Gastrocnemius medialis (tissue), 4 donors: ENCODE data around the gene RGS18. TPM values are rescaled to one million over a fixed set of nuclear protein-coding genes. Genes with fewer than 3 reads are reported as not detected.
"Not testable (repeated sequence)": the region's sequence is repeated elsewhere in the genome, so short reads cannot be mapped to it uniquely, and the experiment has no call there.

Experiments
- ATAC-seq, 2 donors: fragments of 150-250 bp; one replicate each; pipeline ENCODE4 v1.9.1; 2016
- DNase-seq, 2 donors: peaks; one replicate each; pipeline ENCODE4 v3.0.0-alpha.2; 2019
- H3K27ac ChIP-seq, 4 donors: fragments of 200-600 bp; sonication (generic); 1 replicate in 1 of 4; 2 replicates in 3 of 4; pipeline ENCODE4 v1.5.1; 2016 to 2018; ENCODE audit warnings: mild to moderate bottlenecking in 2 of 4, moderate library complexity in 1 of 4
- H3K27me3 ChIP-seq, 3 donors: fragments of 200-600 bp; sonication (generic) in 2 of 3; 1 replicate in 1 of 3; 2 replicates in 2 of 3; pipeline versions ENCODE4 v1.5.1 to v1.6.0; 2016 to 2019; ENCODE audit warnings: mild to moderate bottlenecking in 1 of 3, moderate library complexity in 1 of 3
- H3K36me3 ChIP-seq, 2 donors: fragments of 200-600 bp; sonication (generic) in 1 of 2; one replicate each; pipeline ENCODE4 v1.5.1; 2017 to 2018
- H3K4me1 ChIP-seq, 2 donors: fragments of 200-600 bp; sonication (generic) in 1 of 2; one replicate each; pipeline ENCODE4 v1.5.1; 2016 to 2017; ENCODE audit warnings: mild to moderate bottlenecking in 2 of 2
- H3K4me3 ChIP-seq, 4 donors: fragments of 200-600 bp; sonication (generic) in 3 of 4; 1 replicate in 1 of 4; 2 replicates in 3 of 4; pipeline ENCODE4 v1.5.1; 2016 to 2019; ENCODE audit warnings: mild to moderate bottlenecking in 2 of 4
- H3K9me3 ChIP-seq, 3 donors: fragments of 200-600 bp; sonication (generic) in 2 of 3; 1 replicate in 1 of 3; 2 replicates in 2 of 3; pipeline ENCODE4 v1.5.1; 2016 to 2019
- CTCF ChIP-seq, 5 experiments: fragments of 450-650 bp in 3 of 5; fragments of 200-600 bp in 2 of 5; sonication (generic) in 2 of 5; IDR thresholded peaks in 4 of 5; conservative IDR thresholded peaks in 1 of 5; 1 replicate in 4 of 5; 2 replicates in 1 of 5; pipeline ENCODE4 v1.5.1; 2016 to 2019; ENCODE audit warnings: antibody characterized with exemption in 5 of 5, mild to moderate bottlenecking in 3 of 5, moderate library complexity in 3 of 5
- POLR2A ChIP-seq, 2 donors: fragments of 450-650 bp; IDR thresholded peaks; one replicate each; pipeline ENCODE4 v1.6.1; 2017; ENCODE audit warnings: antibody characterized with exemption in 2 of 2, mild to moderate bottlenecking in 2 of 2, moderate library complexity in 2 of 2
- in situ Hi-C, 4 donors: fragments of 200-750 bp; cut with MboI; loops; one replicate each; pipeline versions ENCODE4 v1.15.0 to v1.8.0; 2017; ENCODE audit warnings: low sequenced_read_pairs in 4 of 4
- intact Hi-C: fragments of 100-400 bp; cut with DNase I; formaldehyde crosslinking; loops from one replicate; pipeline ENCODE4 v1.15.1; 2023; ENCODE audit warnings: low total_unique reads
- total RNA-seq, 4 donors: library from RNA; depleted of rRNA; stranded (reverse); fragments of >200 nt; gene quantifications; one replicate each; pipeline versions ENCODE4 v1.1.0 to v1.2.3, GENCODE V29; 2016

Gene RGS18
- total RNA-seq, 4 donors from 2014 or later, result 0.78 to 1.0 TPM; not detected in 2

DNA sequence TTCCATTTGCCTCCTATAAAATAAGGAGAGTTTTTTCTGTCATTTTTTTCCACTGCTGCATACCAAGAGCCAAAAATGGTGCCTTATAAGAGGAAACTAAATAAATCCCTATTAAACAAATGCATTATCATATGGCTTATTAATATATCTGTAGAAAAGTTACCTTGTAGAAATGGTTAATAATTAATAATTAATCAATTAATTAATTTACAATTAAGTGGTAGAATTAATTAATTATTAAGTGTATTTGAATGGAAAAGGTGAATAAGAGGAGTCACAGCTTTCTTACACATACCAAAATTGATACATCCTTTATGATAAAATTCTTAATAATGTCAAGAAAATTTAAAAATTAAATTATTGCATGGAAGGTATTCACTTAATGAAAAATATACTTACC is 35.6 kb upstream of the RGS18 start:
- intact Hi-C loops, result no loop called here
- ATAC-seq, result no peak
- H3K27ac ChIP-seq, result no peak overlapping the region
- no peak for TF ChIP-seq CTCF (IDR thresholded peaks at IDR 0.05 in 4 of 5, conservative IDR thresholded peaks at IDR 0.05 in 1 of 5)
- TF ChIP-seq POLR2A (IDR thresholded peaks at IDR 0.05), result no peak
- in situ Hi-C loops, result no loop called here
- H3K4me3 ChIP-seq, result no peak overlapping the region
- H3K4me1 ChIP-seq, result no peaks in the 10 kb centered on the region
- no peak for DNase-seq
- H3K27me3 ChIP-seq, result no peaks in the 10 kb centered on the region
- H3K36me3 ChIP-seq, result no peaks in the 10 kb centered on the region
- H3K9me3 ChIP-seq, result no peaks in the 10 kb centered on the region

- Histone ChIP-seq H3K9me3 (no peaks in the 10 kb centered on the region), H3K27me3 (no peaks in the 10 kb centered on the region), H3K27ac (no peak overlapping the region), H3K36me3 (no peaks in the 10 kb centered on the region), H3K4me1 (no peaks in the 10 kb centered on the region), H3K4me3 (no peak overlapping the region)
- in situ Hi-C loops (no loop called here), intact Hi-C loops (no loop called here)
- DNase-seq (no peak), ATAC-seq (no peak)
- TF ChIP-seq POLR2A (IDR thresholded peaks at IDR 0.05) (no peak), CTCF (IDR thresholded peaks at IDR 0.05 in 4 of 5, conservative IDR thresholded peaks at IDR 0.05 in 1 of 5) (no peak)
These were observed 35.0 kb upstream of the RGS18 start for GRCh38 chr1:192123212-192123611.

DNA sequence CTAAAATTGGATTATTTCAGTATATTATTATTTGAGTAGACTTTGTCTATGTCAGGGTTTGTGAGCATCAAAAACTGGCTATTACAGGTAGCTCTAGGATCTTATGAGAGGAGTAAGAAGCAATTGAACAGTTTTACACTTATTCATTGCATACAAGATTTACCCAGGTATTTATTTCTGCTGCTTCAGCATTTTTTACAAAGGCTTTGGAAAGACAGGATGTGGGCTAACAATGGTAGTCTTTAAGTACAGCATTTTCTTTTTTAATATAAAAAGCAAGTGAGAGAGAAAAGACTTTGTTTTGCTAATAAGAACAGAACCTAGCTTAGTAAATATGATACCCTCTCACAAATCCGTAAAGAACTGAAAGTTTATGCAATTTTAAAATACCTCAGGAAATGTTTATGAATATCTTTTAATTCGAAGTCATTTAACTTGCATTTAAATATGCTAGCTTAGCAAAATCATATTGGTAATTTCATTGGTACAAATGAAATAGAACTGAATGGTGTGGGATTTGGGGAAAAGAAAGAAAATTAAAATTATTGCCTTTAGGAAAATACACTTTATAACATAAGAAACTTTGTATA is 32.1 kb upstream of the RGS18 start:
- Histone ChIP-seq H3K9me3 (no peaks in the 10 kb centered on the region), H3K27ac (no peak overlapping the region), H3K4me3 (no peak overlapping the region), H3K36me3 (no peaks in the 10 kb centered on the region), H3K4me1 (no peaks in the 10 kb centered on the region), H3K27me3 (no peaks in the 10 kb centered on the region)
- in situ Hi-C loops, result no loop called here
- no peak for DNase-seq
- TF ChIP-seq CTCF (IDR thresholded peaks at IDR 0.05 in 4 of 5, conservative IDR thresholded peaks at IDR 0.05 in 1 of 5) (no peak), POLR2A (IDR thresholded peaks at IDR 0.05) (no peak)
- intact Hi-C loops, result no loop called here
- ATAC-seq, result no peak

DNA sequence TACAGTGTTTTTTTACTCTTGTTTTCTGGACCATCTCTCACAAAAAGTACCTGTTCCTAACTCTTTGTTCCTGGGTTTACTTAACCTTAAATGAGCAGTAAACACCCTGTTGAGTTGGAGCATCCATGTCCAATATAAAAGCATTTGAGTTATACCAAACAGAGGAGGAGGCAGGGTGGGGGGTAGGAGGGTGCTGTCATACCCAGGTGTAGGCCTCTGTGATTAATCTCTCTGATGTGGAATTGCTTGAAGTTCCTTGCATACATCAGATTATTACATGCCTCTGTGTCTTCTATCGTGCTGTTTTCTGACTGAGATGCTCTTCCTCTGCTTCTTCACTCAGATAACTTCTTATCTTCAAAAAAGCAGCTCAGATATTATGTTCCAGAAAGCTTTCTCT is 28.1 kb upstream of the RGS18 start:
- intact Hi-C loops, result no loop called here
- DNase-seq, result no peak
- TF ChIP-seq POLR2A (IDR thresholded peaks at IDR 0.05) (no peak), CTCF (IDR thresholded peaks at IDR 0.05 in 4 of 5, conservative IDR thresholded peaks at IDR 0.05 in 1 of 5) (no peak)
- Histone ChIP-seq H3K36me3 (no peaks in the 10 kb centered on the region), H3K4me1 (no peaks in the 10 kb centered on the region), H3K4me3 (no peak overlapping the region), H3K9me3 (no peaks in the 10 kb centered on the region), H3K27me3 (no peaks in the 10 kb centered on the region), H3K27ac (no peak overlapping the region)
- ATAC-seq, result no peak
- in situ Hi-C loops, result no loop called here

DNA sequence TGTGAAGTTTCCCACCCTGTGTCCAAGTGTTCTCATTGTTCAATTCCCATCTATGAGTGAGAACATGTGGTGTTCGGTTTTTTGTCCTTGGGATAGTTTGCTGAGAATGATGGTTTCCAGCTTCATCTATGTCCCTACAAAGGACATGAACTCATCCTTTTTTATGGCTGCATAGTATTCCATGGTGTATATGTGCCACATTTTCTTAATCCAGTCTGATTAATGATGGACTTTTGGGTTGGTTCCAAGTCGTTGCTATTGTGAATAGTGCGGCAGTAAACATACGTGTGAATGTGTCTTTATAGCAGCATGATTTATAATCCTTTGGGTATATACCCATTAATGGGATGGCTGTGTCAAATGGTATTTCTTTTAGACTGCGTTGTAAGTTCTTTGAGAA is 27.4 kb upstream of the RGS18 start:
- in situ Hi-C loops, H3K4me1 ChIP-seq, ATAC-seq, H3K27me3 ChIP-seq, intact Hi-C loops, H3K36me3 ChIP-seq, H3K4me3 ChIP-seq, H3K27ac ChIP-seq, DNase-seq, H3K9me3 ChIP-seq: not testable (repeated sequence)
